Measurements from ENCODE around the gene PDE8B. TPM values are rescaled to one million over a fixed set of nuclear protein-coding genes. Genes with fewer than 3 reads are reported as not detected.
A peak's percentile ranks its signal among the peaks of the same experiment; 100 is the strongest.

Gene PDE8B
- total and polyA plus RNA-seq, 9 donors, result 2.0 to 4.9 (median 3.2) TPM

- WGBS (ENCODE audit: insufficient coverage), result no CpG with 5 or more reads among the region's 1 CpG
- DNase-seq, result no peak
- Histone ChIP-seq H3K27me3 (ENCODE audit: control insufficient read depth, insufficient read depth, low read length) (no peaks in the 10 kb centered on the region), H3K4me3 (ENCODE audit: low read length) (no peak overlapping the region), H3K4me1 (ENCODE audit: control insufficient read depth, insufficient read depth, low read length) (peaks cover 21% of the 10 kb centered on the region), H3K36me3 (ENCODE audit: control insufficient read depth, insufficient read depth, low read length) (no peaks in the 10 kb centered on the region), H3K27ac (ENCODE audit: low read length) (no peak overlapping the region), H3K9me3 (replicated peaks; ENCODE audit: control insufficient read depth, low read depth, low read length) (no peaks in the 10 kb centered on the region)
Observed at GRCh38 chr5:77172713-77173328, 37.7 kb upstream of the PDE8B start.

GRCh38 chr5:77174526-77174925 lies 36.0 kb upstream of the PDE8B start:
- Histone ChIP-seq H3K27me3 (ENCODE audit: control insufficient read depth, insufficient read depth, low read length) (peaks cover 2% of the 10 kb centered on the region), H3K27ac (ENCODE audit: low read length) (no peak overlapping the region), H3K36me3 (ENCODE audit: control insufficient read depth, insufficient read depth, low read length) (no peaks in the 10 kb centered on the region), H3K4me3 (ENCODE audit: low read length) (no peak overlapping the region), H3K4me1 (ENCODE audit: control insufficient read depth, insufficient read depth, low read length) (peaks cover 5% of the 10 kb centered on the region), H3K9me3 (replicated peaks; ENCODE audit: control insufficient read depth, low read depth, low read length) (no peaks in the 10 kb centered on the region)
- WGBS (ENCODE audit: insufficient coverage), result 89% methylated on average over 6 of the region's 6 CpGs
- no peak for DNase-seq

GRCh38 chr5:77175231-77175630 lies 35.2 kb upstream of the PDE8B start:
- H3K36me3 ChIP-seq (ENCODE audit: control insufficient read depth, insufficient read depth, low read length), result no peaks in the 10 kb centered on the region
- no peaks in the 10 kb centered on the region for H3K9me3 ChIP-seq (replicated peaks; ENCODE audit: control insufficient read depth, low read depth, low read length)
- H3K4me3 ChIP-seq (ENCODE audit: low read length), result no peak overlapping the region
- H3K4me1 ChIP-seq (ENCODE audit: control insufficient read depth, insufficient read depth, low read length), result peaks cover 5% of the 10 kb centered on the region
- no peak for DNase-seq
- no peak overlapping the region for H3K27ac ChIP-seq (ENCODE audit: low read length)
- peaks cover 9% of the 10 kb centered on the region for H3K27me3 ChIP-seq (ENCODE audit: control insufficient read depth, insufficient read depth, low read length)

DNA sequence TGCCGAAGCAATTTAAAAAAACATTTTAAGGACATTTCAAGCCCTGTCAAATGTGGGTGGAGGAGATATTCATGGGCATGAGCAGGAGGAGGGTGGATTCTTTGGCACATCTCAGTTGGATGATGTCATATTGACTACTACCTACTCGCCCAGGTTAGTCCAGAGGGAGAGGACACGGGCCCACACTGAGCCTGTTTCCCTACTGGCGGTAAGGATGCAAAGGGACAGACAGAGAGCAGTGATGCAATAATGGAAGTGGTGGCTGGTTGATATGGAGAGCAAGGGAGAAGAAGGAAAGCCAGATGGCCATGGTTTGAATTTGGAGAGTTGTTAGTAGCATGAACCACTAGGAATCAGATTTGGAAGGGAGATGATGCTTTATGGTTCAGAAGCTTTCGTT lies 34.1 kb upstream of the PDE8B start:
- H3K4me3 ChIP-seq (ENCODE audit: low read length), result no peak overlapping the region
- 85% methylated on average over 3 of the region's 5 CpGs for WGBS (ENCODE audit: insufficient coverage)
- peaks cover 15% of the 10 kb centered on the region for H3K4me1 ChIP-seq (ENCODE audit: control insufficient read depth, insufficient read depth, low read length)
- DNase-seq, result no peak
- H3K36me3 ChIP-seq (ENCODE audit: control insufficient read depth, insufficient read depth, low read length), result no peaks in the 10 kb centered on the region
- no peaks in the 10 kb centered on the region for H3K9me3 ChIP-seq (replicated peaks; ENCODE audit: control insufficient read depth, low read depth, low read length)
- no peak overlapping the region for H3K27ac ChIP-seq (ENCODE audit: low read length)
- peaks cover 20% of the 10 kb centered on the region for H3K27me3 ChIP-seq (ENCODE audit: control insufficient read depth, insufficient read depth, low read length)

GRCh38 chr5:77177576-77177975 lies 32.9 kb upstream of the PDE8B start:
- Histone ChIP-seq H3K27ac (ENCODE audit: low read length) (no peak overlapping the region), H3K36me3 (ENCODE audit: control insufficient read depth, insufficient read depth, low read length) (no peaks in the 10 kb centered on the region), H3K4me3 (ENCODE audit: low read length) (no peak overlapping the region), H3K9me3 (replicated peaks; ENCODE audit: control insufficient read depth, low read depth, low read length) (no peaks in the 10 kb centered on the region), H3K4me1 (ENCODE audit: control insufficient read depth, insufficient read depth, low read length) (peaks cover 13% of the 10 kb centered on the region), H3K27me3 (ENCODE audit: control insufficient read depth, insufficient read depth, low read length) (peaks cover 26% of the 10 kb centered on the region)
- WGBS (ENCODE audit: insufficient coverage), result 80% methylated on average over 2 of the region's 5 CpGs
- no peak for DNase-seq

DNA sequence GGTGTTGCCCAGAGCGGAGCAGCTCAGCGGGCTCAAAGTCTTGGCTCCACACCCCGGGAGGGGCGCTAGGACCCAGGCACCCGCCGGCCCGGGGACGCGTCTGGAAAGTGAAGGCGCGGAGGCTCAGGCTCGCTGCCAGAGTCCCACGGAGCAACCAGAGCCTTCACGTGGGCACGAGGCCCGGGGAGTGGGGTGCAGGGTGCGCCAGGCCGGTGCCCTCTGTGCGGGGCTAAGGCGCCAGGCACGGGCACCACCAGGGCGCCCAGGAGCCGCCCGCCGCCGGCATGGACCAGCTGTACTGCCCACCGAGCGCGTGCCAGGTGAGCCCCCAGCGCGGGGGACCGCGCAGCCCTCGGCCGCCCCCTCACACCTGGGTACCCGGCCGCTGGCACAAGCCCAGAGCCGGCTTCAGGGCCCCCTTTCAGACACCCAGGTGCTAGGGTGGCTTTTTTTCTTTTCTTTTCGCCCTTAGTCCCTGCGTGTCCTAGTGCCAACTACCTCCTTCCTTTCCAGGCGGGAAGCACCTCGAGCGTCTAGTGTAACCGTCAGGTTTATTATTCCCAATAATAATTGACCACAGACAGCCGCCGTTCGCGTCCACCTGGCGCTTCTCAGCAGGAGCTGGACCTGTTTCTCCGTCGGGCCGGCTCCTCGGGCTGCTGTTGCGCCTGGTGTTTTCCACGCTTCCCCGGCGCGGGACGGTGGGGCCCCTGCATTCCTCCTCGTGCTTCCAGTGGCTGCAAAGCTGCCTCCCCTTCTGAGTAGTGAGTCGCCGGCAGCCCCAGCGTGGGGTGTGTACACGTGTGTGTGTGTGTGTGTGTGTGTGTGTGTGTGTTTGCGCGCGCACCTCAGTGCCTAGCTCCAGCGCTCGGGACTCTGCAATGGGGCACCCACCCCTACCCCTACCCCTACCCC lies 30.1 kb upstream of the PDE8B start:
- Histone ChIP-seq H3K27ac (ENCODE audit: low read length) (no peak overlapping the region), H3K36me3 (ENCODE audit: control insufficient read depth, insufficient read depth, low read length) (no peaks in the 10 kb centered on the region), H3K9me3 (replicated peaks; ENCODE audit: control insufficient read depth, low read depth, low read length) (peaks cover 2% of the 10 kb centered on the region), H3K4me1 (ENCODE audit: control insufficient read depth, insufficient read depth, low read length) (peaks cover 13% of the 10 kb centered on the region), H3K27me3 (ENCODE audit: control insufficient read depth, insufficient read depth, low read length) (peaks cover 26% of the 10 kb centered on the region), H3K4me3 (ENCODE audit: low read length) (peak overlapping the region; percentile 24)
- under 1% methylated on average over 58 of the region's 69 CpGs for WGBS (ENCODE audit: insufficient coverage)
- DNase-seq, result peak; percentile 34

DNA sequence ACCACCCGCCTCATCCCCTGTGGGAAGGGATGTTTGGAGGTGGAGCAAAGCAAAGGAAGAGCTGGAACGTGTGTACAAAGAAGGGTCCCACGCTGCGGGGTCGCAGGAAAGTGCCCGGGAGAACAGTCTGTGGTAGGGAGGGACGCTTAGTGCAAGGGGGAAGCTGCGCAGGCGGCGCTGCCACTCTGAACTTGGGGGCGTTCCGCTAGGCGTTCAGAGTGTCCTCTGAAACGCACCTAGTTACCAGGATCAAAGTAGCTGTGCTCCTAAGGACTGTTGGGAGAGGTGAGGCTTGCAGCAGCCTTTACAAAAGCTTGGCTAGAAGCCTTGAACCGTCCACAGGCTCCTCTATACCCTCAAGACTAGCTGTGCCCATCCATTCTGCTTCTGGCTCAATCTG lies 29.3 kb upstream of the PDE8B start:
- DNase-seq, result no peak
- no peak overlapping the region for H3K27ac ChIP-seq (ENCODE audit: low read length)
- H3K27me3 ChIP-seq (ENCODE audit: control insufficient read depth, insufficient read depth, low read length), result peaks cover 26% of the 10 kb centered on the region
- H3K36me3 ChIP-seq (ENCODE audit: control insufficient read depth, insufficient read depth, low read length), result no peaks in the 10 kb centered on the region
- no peak overlapping the region for H3K4me3 ChIP-seq (ENCODE audit: low read length)
- WGBS (ENCODE audit: insufficient coverage), result 2% methylated on average over 10 of the region's 15 CpGs
- peaks cover 13% of the 10 kb centered on the region for H3K4me1 ChIP-seq (ENCODE audit: control insufficient read depth, insufficient read depth, low read length)
- H3K9me3 ChIP-seq (replicated peaks; ENCODE audit: control insufficient read depth, low read depth, low read length), result peaks cover 2% of the 10 kb centered on the region

DNA sequence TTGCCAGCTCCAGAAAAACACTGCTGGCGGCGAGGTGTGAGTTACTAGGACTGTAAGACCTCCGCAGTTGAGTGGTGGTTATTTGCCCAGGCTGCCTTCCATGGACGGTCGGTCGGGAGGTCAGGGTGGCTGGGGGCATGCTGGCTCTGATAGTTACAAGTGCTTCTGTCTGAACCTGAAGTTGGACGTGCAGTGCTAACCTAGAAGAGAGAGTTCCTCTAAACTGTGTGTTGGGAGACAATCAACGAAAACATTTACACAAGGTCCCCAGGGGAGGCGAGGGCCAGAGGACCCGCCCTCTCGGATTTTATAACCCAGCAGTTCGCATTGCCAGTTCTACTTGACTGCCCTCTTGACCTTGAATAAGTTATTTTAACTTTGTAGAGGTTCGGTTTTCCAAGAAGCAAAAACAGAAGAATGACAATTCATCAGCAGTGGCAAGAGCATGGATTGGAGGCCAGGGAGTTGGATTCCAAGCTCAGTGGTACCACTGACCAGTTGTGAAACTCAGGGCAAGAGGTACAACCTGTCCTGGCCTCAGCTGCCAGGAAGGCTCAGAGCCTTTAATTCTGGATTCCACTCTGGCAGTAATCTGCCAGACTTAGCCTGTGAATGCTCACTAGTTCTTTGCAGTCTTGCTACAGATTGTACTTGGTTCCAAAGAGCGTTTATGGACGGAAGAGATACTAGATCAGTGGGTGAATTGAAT lies 28.7 kb upstream of the PDE8B start:
- peaks cover 13% of the 10 kb centered on the region for H3K4me1 ChIP-seq (ENCODE audit: control insufficient read depth, insufficient read depth, low read length)
- H3K27ac ChIP-seq (ENCODE audit: low read length), result no peak overlapping the region
- H3K4me3 ChIP-seq (ENCODE audit: low read length), result no peak overlapping the region
- WGBS (ENCODE audit: insufficient coverage), result 28% methylated on average over 8 of the region's 15 CpGs
- peaks cover 2% of the 10 kb centered on the region for H3K9me3 ChIP-seq (replicated peaks; ENCODE audit: control insufficient read depth, low read depth, low read length)
- DNase-seq, result no peak
- H3K27me3 ChIP-seq (ENCODE audit: control insufficient read depth, insufficient read depth, low read length), result peaks cover 26% of the 10 kb centered on the region
- H3K36me3 ChIP-seq (ENCODE audit: control insufficient read depth, insufficient read depth, low read length), result no peaks in the 10 kb centered on the region

- H3K4me1 ChIP-seq (ENCODE audit: control insufficient read depth, insufficient read depth, low read length), result peaks cover 13% of the 10 kb centered on the region
- no peak for DNase-seq
- H3K36me3 ChIP-seq (ENCODE audit: control insufficient read depth, insufficient read depth, low read length), result no peaks in the 10 kb centered on the region
- no CpG with 5 or more reads among the region's 1 CpG for WGBS (ENCODE audit: insufficient coverage)
- no peak overlapping the region for H3K4me3 ChIP-seq (ENCODE audit: low read length)
- peaks cover 26% of the 10 kb centered on the region for H3K27me3 ChIP-seq (ENCODE audit: control insufficient read depth, insufficient read depth, low read length)
- H3K9me3 ChIP-seq (replicated peaks; ENCODE audit: control insufficient read depth, low read depth, low read length), result peaks cover 2% of the 10 kb centered on the region
- H3K27ac ChIP-seq (ENCODE audit: low read length), result no peak overlapping the region
Observed at GRCh38 chr5:77182367-77182766, 28.1 kb upstream of the PDE8B start.
